ENCODE results near the gene MCOLN3.

DNA sequence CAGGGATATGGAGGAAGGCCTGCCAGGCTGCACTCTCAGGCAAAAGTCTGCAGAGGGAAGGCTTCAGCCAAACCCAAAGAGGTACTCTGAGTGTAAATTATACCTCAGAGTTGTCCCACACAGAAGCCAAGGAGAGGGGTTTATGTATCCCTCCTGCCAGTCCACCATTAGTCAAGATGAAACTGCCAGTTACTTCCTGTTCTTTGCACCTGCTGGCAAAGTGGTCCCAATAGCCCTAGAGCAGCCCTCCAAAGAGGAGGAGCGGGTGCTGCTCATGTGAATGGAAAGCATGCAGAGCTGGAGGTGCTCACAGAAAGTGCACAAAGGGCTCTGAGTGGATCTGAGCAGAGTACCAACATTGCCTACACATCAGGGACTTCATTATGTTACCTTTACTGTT lies 37.1 kb upstream of the MCOLN3 start:
- TF ChIP-seq, protein P1, sequence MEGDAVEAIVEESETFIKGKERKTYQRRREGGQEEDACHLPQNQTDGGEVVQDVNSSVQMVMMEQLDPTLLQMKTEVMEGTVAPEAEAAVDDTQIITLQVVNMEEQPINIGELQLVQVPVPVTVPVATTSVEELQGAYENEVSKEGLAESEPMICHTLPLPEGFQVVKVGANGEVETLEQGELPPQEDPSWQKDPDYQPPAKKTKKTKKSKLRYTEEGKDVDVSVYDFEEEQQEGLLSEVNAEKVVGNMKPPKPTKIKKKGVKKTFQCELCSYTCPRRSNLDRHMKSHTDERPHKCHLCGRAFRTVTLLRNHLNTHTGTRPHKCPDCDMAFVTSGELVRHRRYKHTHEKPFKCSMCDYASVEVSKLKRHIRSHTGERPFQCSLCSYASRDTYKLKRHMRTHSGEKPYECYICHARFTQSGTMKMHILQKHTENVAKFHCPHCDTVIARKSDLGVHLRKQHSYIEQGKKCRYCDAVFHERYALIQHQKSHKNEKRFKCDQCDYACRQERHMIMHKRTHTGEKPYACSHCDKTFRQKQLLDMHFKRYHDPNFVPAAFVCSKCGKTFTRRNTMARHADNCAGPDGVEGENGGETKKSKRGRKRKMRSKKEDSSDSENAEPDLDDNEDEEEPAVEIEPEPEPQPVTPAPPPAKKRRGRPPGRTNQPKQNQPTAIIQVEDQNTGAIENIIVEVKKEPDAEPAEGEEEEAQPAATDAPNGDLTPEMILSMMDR (IDR thresholded peaks at IDR 0.05; ENCODE audit: insufficient read depth, low read length), result no peak
- TF ChIP-seq POLR2AphosphoS5 (IDR thresholded peaks at IDR 0.05; ENCODE audit: low read depth) (no peak), SPI1 (IDR thresholded peaks at IDR 0.05; ENCODE audit: borderline replicate concordance, low read depth) (no peak)
- TF ChIP-seq, protein P2, sequence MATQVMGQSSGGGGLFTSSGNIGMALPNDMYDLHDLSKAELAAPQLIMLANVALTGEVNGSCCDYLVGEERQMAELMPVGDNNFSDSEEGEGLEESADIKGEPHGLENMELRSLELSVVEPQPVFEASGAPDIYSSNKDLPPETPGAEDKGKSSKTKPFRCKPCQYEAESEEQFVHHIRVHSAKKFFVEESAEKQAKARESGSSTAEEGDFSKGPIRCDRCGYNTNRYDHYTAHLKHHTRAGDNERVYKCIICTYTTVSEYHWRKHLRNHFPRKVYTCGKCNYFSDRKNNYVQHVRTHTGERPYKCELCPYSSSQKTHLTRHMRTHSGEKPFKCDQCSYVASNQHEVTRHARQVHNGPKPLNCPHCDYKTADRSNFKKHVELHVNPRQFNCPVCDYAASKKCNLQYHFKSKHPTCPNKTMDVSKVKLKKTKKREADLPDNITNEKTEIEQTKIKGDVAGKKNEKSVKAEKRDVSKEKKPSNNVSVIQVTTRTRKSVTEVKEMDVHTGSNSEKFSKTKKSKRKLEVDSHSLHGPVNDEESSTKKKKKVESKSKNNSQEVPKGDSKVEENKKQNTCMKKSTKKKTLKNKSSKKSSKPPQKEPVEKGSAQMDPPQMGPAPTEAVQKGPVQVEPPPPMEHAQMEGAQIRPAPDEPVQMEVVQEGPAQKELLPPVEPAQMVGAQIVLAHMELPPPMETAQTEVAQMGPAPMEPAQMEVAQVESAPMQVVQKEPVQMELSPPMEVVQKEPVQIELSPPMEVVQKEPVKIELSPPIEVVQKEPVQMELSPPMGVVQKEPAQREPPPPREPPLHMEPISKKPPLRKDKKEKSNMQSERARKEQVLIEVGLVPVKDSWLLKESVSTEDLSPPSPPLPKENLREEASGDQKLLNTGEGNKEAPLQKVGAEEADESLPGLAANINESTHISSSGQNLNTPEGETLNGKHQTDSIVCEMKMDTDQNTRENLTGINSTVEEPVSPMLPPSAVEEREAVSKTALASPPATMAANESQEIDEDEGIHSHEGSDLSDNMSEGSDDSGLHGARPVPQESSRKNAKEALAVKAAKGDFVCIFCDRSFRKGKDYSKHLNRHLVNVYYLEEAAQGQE (IDR thresholded peaks at IDR 0.05; ENCODE audit: insufficient replicate concordance, low read depth), result no peak

Data from HL-60 (cell line).